ENCODE results near the gene CTNS.
A peak's percentile ranks its signal among the peaks of the same experiment; 100 is the strongest.

The CTNS gene

DNA sequence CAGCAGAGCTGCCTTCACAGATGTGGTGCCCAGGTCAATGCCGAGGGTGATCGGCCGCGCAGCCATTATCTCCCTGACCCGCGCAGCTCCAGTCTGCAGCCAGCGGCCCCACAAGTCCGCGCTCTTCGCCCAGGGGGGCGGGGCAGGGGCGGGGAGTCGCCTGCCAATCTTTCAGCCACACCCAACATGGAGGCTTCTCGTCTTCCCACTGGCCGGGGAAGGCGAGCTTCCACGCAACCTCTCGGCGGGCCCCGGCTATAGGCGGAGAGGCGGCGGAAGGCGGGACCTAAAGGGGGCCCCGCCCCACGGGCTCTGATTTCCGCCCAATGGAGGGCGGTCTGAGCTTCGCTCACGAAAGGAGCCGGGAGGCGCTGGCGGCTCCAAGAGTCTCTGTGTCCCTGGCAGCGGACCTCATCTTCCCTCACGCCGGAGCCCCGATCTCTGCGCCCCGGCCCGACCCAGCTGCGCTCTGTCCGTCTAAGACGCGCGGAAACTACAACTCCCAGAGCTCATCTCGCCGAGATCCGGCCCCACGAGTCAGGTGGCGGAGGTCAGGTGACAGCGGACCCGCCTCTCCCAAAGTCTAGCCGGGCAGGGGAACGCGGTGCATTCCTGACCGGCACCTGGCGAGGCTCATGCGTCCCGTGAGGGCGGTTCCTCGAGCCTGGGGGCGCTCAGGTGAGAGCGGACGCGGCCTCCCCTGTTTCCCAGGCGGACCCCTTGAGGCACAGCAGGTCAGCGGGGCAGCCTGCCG, at the start of gene CTNS, which contains the start of gene SHPK (continued):
- TF ChIP-seq, protein P1, sequence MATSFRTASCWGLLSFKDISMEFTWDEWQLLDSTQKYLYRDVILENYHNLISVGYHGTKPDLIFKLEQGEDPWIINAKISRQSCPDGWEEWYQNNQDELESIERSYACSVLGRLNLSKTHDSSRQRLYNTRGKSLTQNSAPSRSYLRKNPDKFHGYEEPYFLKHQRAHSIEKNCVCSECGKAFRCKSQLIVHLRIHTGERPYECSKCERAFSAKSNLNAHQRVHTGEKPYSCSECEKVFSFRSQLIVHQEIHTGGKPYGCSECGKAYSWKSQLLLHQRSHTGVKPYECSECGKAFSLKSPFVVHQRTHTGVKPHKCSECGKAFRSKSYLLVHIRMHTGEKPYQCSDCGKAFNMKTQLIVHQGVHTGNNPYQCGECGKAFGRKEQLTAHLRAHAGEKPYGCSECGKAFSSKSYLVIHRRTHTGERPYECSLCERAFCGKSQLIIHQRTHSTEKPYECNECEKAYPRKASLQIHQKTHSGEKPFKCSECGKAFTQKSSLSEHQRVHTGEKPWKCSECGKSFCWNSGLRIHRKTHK (tag by site-specific recombination; IDR thresholded peaks at IDR 0.05), result no peak
- TF ChIP-seq, protein P2, sequence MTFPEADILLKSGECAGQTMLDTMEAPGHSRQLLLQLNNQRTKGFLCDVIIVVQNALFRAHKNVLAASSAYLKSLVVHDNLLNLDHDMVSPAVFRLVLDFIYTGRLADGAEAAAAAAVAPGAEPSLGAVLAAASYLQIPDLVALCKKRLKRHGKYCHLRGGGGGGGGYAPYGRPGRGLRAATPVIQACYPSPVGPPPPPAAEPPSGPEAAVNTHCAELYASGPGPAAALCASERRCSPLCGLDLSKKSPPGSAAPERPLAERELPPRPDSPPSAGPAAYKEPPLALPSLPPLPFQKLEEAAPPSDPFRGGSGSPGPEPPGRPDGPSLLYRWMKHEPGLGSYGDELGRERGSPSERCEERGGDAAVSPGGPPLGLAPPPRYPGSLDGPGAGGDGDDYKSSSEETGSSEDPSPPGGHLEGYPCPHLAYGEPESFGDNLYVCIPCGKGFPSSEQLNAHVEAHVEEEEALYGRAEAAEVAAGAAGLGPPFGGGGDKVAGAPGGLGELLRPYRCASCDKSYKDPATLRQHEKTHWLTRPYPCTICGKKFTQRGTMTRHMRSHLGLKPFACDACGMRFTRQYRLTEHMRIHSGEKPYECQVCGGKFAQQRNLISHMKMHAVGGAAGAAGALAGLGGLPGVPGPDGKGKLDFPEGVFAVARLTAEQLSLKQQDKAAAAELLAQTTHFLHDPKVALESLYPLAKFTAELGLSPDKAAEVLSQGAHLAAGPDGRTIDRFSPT (tag by site-specific recombination; IDR thresholded peaks at IDR 0.05), result no peak
- TF ChIP-seq ZNF621 (tag by site-specific recombination; IDR thresholded peaks at IDR 0.05), result no peak
- TF ChIP-seq SP7 (tag by site-specific recombination; IDR thresholded peaks at IDR 0.05), result peak; percentile 44
- TF ChIP-seq, protein P3, sequence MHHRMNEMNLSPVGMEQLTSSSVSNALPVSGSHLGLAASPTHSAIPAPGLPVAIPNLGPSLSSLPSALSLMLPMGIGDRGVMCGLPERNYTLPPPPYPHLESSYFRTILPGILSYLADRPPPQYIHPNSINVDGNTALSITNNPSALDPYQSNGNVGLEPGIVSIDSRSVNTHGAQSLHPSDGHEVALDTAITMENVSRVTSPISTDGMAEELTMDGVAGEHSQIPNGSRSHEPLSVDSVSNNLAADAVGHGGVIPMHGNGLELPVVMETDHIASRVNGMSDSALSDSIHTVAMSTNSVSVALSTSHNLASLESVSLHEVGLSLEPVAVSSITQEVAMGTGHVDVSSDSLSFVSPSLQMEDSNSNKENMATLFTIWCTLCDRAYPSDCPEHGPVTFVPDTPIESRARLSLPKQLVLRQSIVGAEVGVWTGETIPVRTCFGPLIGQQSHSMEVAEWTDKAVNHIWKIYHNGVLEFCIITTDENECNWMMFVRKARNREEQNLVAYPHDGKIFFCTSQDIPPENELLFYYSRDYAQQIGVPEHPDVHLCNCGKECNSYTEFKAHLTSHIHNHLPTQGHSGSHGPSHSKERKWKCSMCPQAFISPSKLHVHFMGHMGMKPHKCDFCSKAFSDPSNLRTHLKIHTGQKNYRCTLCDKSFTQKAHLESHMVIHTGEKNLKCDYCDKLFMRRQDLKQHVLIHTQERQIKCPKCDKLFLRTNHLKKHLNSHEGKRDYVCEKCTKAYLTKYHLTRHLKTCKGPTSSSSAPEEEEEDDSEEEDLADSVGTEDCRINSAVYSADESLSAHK (tag by site-specific recombination; IDR thresholded peaks at IDR 0.05), result no peak
- TF ChIP-seq ZSCAN30 (tag by site-specific recombination; IDR thresholded peaks at IDR 0.05), result peak; percentile 86
- TF ChIP-seq ZNF184 (tag by site-specific recombination; IDR thresholded peaks at IDR 0.05), result no peak
- TF ChIP-seq, protein P4, sequence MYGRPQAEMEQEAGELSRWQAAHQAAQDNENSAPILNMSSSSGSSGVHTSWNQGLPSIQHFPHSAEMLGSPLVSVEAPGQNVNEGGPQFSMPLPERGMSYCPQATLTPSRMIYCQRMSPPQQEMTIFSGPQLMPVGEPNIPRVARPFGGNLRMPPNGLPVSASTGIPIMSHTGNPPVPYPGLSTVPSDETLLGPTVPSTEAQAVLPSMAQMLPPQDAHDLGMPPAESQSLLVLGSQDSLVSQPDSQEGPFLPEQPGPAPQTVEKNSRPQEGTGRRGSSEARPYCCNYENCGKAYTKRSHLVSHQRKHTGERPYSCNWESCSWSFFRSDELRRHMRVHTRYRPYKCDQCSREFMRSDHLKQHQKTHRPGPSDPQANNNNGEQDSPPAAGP (tag by site-specific recombination; IDR thresholded peaks at IDR 0.05), result peak; percentile 67
- no peak for TF ChIP-seq ZNF585B (tag by site-specific recombination; IDR thresholded peaks at IDR 0.05)
- no peak for TF ChIP-seq WT1 (tag by site-specific recombination; IDR thresholded peaks at IDR 0.05)
- no peak for TF ChIP-seq BCL11A (tag by site-specific recombination; IDR thresholded peaks at IDR 0.05; ENCODE audit: low read depth)
- no peak for TF ChIP-seq ZNF404 (tag by site-specific recombination; IDR thresholded peaks at IDR 0.05)
- TF ChIP-seq ZNF146 (tag by site-specific recombination; IDR thresholded peaks at IDR 0.05), result no peak
- TF ChIP-seq, protein P5, sequence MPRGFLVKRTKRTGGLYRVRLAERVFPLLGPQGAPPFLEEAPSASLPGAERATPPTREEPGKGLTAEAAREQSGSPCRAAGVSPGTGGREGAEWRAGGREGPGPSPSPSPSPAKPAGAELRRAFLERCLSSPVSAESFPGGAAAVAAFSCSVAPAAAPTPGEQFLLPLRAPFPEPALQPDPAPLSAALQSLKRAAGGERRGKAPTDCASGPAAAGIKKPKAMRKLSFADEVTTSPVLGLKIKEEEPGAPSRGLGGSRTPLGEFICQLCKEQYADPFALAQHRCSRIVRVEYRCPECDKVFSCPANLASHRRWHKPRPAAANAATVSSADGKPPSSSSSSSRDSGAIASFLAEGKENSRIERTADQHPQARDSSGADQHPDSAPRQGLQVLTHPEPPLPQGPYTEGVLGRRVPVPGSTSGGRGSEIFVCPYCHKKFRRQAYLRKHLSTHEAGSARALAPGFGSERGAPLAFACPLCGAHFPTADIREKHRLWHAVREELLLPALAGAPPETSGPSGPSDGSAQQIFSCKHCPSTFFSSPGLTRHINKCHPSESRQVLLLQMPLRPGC (tag by site-specific recombination; IDR thresholded peaks at IDR 0.05), result peak; percentile 56; the same call in 1 of the 2 replicates
- TF ChIP-seq ZNF114 (tag by site-specific recombination; IDR thresholded peaks at IDR 0.05), result no peak
- no peak for TF ChIP-seq ZNF19 (tag by site-specific recombination; IDR thresholded peaks at IDR 0.05; ENCODE audit: low read depth)
- no peak for TF ChIP-seq ZNF596 (tag by site-specific recombination; IDR thresholded peaks at IDR 0.05)
- no peak for TF ChIP-seq ZNF549 (tag by site-specific recombination; IDR thresholded peaks at IDR 0.05)
- TF ChIP-seq YY2 (tag by site-specific recombination; IDR thresholded peaks at IDR 0.05), result peak; percentile 58; the same call in 1 of the 2 replicates
- no peak for TF ChIP-seq ZNF292 (tag by site-specific recombination; IDR thresholded peaks at IDR 0.05; ENCODE audit: borderline replicate concordance, low read depth)
- peak; percentile 96 for TF ChIP-seq ZNF76 (tag by site-specific recombination; IDR thresholded peaks at IDR 0.05; ENCODE audit: borderline replicate concordance, low read depth)
- TF ChIP-seq, protein P6, sequence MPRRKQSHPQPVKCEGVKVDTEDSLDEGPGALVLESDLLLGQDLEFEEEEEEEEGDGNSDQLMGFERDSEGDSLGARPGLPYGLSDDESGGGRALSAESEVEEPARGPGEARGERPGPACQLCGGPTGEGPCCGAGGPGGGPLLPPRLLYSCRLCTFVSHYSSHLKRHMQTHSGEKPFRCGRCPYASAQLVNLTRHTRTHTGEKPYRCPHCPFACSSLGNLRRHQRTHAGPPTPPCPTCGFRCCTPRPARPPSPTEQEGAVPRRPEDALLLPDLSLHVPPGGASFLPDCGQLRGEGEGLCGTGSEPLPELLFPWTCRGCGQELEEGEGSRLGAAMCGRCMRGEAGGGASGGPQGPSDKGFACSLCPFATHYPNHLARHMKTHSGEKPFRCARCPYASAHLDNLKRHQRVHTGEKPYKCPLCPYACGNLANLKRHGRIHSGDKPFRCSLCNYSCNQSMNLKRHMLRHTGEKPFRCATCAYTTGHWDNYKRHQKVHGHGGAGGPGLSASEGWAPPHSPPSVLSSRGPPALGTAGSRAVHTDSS (tag by site-specific recombination; IDR thresholded peaks at IDR 0.05), result no peak
- TF ChIP-seq GLIS1 (tag by site-specific recombination; IDR thresholded peaks at IDR 0.05), result peak; percentile 87
- TF ChIP-seq ZNF341 (tag by site-specific recombination; IDR thresholded peaks at IDR 0.05; ENCODE audit: low read depth), result 0 out of 2 replicates have a peak, but pooled peaks have one; percentile 26
- no peak for TF ChIP-seq ZNF843 (tag by site-specific recombination; IDR thresholded peaks at IDR 0.05)
- TF ChIP-seq, protein P7, sequence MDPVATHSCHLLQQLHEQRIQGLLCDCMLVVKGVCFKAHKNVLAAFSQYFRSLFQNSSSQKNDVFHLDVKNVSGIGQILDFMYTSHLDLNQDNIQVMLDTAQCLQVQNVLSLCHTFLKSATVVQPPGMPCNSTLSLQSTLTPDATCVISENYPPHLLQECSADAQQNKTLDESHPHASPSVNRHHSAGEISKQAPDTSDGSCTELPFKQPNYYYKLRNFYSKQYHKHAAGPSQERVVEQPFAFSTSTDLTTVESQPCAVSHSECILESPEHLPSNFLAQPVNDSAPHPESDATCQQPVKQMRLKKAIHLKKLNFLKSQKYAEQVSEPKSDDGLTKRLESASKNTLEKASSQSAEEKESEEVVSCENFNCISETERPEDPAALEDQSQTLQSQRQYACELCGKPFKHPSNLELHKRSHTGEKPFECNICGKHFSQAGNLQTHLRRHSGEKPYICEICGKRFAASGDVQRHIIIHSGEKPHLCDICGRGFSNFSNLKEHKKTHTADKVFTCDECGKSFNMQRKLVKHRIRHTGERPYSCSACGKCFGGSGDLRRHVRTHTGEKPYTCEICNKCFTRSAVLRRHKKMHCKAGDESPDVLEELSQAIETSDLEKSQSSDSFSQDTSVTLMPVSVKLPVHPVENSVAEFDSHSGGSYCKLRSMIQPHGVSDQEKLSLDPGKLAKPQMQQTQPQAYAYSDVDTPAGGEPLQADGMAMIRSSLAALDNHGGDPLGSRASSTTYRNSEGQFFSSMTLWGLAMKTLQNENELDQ (tag by site-specific recombination; IDR thresholded peaks at IDR 0.05; ENCODE audit: low read depth), result no peak
- TF ChIP-seq ZBTB8A (tag by site-specific recombination; IDR thresholded peaks at IDR 0.05), result peak; percentile 75

Data from HEK293 (cell line).